ENCODE data around the gene LCOR. TPM values are rescaled to one million over a fixed set of nuclear protein-coding genes. Genes with fewer than 3 reads are reported as not detected.

LCOR gene
- total and polyA plus RNA-seq, 2 of the 4 experiments (the other 2 are of a cell fraction) = 3.7 to 36.9 TPM

- Histone ChIP-seq H2AK9ac (replicated peaks; ENCODE audit: low read depth, low read length, poor library complexity) (peak overlapping the region; percentile 93), H3K9ac (ENCODE audit: low read depth, low read length) (peak overlapping the region; percentile 91), H2BK15ac (ENCODE audit: low read depth, low read length) (no peak overlapping the region), H4K91ac (ENCODE audit: insufficient read depth, low read depth, low read length) (no peak overlapping the region), H3K27ac (ENCODE audit: insufficient read depth, low read length) (peak overlapping the region; percentile 89), H3K4me3 (ENCODE audit: insufficient read depth, low read depth, low read length) (peak overlapping the region; percentile 97), H3K14ac (replicated peaks; ENCODE audit: low read depth, low read length) (peak overlapping the region; percentile 51), H3K9me1 (ENCODE audit: insufficient read depth, low read length) (peaks cover 14% of the 10 kb centered on the region), H2BK20ac (ENCODE audit: low read depth, low read length) (no peak overlapping the region), H2BK120ac (ENCODE audit: low read depth, low read length) (no peak overlapping the region), H3K4me1 (ENCODE audit: control insufficient read depth, insufficient read depth, low read length) (peaks cover 7% of the 10 kb centered on the region; the same call in 1 of the 2 replicates), H3K9me3 (ENCODE audit: control insufficient read depth, insufficient read depth, low read length) (no peaks in the 10 kb centered on the region), H3K27me3 (ENCODE audit: control insufficient read depth, insufficient read depth, low read length) (no peaks in the 10 kb centered on the region), H3K79me1 (ENCODE audit: low read depth in 1 of 2, low read length in 2 of 2) (peaks cover 3 to 27% of the 10 kb centered on the region in 2 experiments; a peak in 3 of 4 replicates), H3K4ac (ENCODE audit: low read depth, low read length) (peak overlapping the region; percentile 72), H4K5ac (ENCODE audit: low read depth, low read length) (no peak overlapping the region), H2AFZ (replicated peaks; ENCODE audit: low read length, poor library complexity) (peak overlapping the region; percentile 91), H4K20me1 (ENCODE audit: insufficient read depth, low read length) (peaks cover 46% of the 10 kb centered on the region), H3K56ac (ENCODE audit: extremely low read depth, insufficient read depth, low read length) (peak overlapping the region; percentile 76), H3K36me3 (ENCODE audit: control insufficient read depth, insufficient read depth, low read length) (no peaks in the 10 kb centered on the region), H3K18ac (ENCODE audit: low read depth, low read length) (no peak overlapping the region; the same call in 1 of the 2 replicates), H4K8ac (ENCODE audit: low read depth in 2 of 2, low read length in 2 of 2) (0 out of 4 replicates have a peak overlapping the region, but pooled peaks of 1 of the 2 experiments have one; percentile 35), H3K4me2 (ENCODE audit: low read depth, low read length) (peak overlapping the region; percentile 86), H2AK5ac (ENCODE audit: low read depth, low read length) (peak overlapping the region; percentile 22), H2BK5ac (ENCODE audit: low read depth, low read length, poor library complexity, severe bottlenecking) (peak overlapping the region; percentile 98), H3K23ac (ENCODE audit: low read depth, low read length) (peak overlapping the region; percentile 55)
- ChIA-PET CTCF (no interaction called here), POLR2A (ENCODE audit: unreplicated experiment) (no interaction called here)
- DNase-seq (peak; percentile 23), ATAC-seq (ENCODE audit: low read depth) (peak; percentile 2)
- TF ChIP-seq CTCF (conservative IDR thresholded peaks at IDR 0.05; ENCODE audit: low read depth, low read length) (no peak), RAD21 (IDR thresholded peaks at IDR 0.05; ENCODE audit: low read length) (no peak), RCOR1 (IDR thresholded peaks at IDR 0.05; ENCODE audit: insufficient replicate concordance, low read length) (no peak), MAZ (IDR thresholded peaks at IDR 0.05; ENCODE audit: borderline replicate concordance, low read depth, low read length) (no peak), CEBPB (IDR thresholded peaks at IDR 0.05; ENCODE audit: low read depth, low read length) (no peak), RFX5 (IDR thresholded peaks at IDR 0.05; ENCODE audit: low read depth, low read length) (no peak), USF2 (IDR thresholded peaks at IDR 0.05; ENCODE audit: low read depth, low read length) (no peak), MAFK (IDR thresholded peaks at IDR 0.05; ENCODE audit: low read depth, low read length) (no peak), BHLHE40 (IDR thresholded peaks at IDR 0.05; ENCODE audit: low read depth, low read length) (no peak)
- intact Hi-C loops (cut with micrococcal nuclease) = loop anchor here (2.0 to 5.0 kb wide), 5 partner anchors 191 to 456 kb away; partner anchors contain the start of genes TLL2 and TM9SF3
- BruUV-seq (replicated peaks) = no TSS peak
- 0% methylated on average over 14 of the region's 46 CpGs; no CpG with 5 or more reads in 1 of the 2 experiments for WGBS, 2 experiments (ENCODE audit: extremely low coverage in 2 of 2, insufficient read length in 1 of 2)
- dilution Hi-C loops (cut with HindIII; ENCODE audit: low sequenced_read_pairs, unreplicated experiment) = no loop called here
- in situ Hi-C loops (cut with MboI; ENCODE audit: low sequenced_read_pairs) = no loop called here
These were observed 1.3 kb downstream of the LCOR start for GRCh38 chr10:96833220-96834001.

All from IMR-90 (cell line).